GM08714 (cell line): ENCODE results near the gene ZNF205.
A peak's percentile ranks its signal among the peaks of the same experiment; 100 is the strongest.
"Not testable (repeated sequence)": the region's sequence is repeated elsewhere in the genome, so short reads cannot be mapped to it uniquely, and the experiment has no call there.

Experiments used
- H3K4me3 ChIP-seq: fragments of 200-500 bp; sonication (Bioruptor generic); 2 replicates; pipeline ENCODE4 v1.5.1; 2014; ENCODE audit warnings: mild to moderate bottlenecking, low read length, inconsistent platforms
- ZNF274 ChIP-seq: IDR thresholded peaks from 2 replicates; pipeline ENCODE4 v1.6.1; 2012; ENCODE audit warnings: mild to moderate bottlenecking, low read depth, low read length

The ZNF205 gene

DNA sequence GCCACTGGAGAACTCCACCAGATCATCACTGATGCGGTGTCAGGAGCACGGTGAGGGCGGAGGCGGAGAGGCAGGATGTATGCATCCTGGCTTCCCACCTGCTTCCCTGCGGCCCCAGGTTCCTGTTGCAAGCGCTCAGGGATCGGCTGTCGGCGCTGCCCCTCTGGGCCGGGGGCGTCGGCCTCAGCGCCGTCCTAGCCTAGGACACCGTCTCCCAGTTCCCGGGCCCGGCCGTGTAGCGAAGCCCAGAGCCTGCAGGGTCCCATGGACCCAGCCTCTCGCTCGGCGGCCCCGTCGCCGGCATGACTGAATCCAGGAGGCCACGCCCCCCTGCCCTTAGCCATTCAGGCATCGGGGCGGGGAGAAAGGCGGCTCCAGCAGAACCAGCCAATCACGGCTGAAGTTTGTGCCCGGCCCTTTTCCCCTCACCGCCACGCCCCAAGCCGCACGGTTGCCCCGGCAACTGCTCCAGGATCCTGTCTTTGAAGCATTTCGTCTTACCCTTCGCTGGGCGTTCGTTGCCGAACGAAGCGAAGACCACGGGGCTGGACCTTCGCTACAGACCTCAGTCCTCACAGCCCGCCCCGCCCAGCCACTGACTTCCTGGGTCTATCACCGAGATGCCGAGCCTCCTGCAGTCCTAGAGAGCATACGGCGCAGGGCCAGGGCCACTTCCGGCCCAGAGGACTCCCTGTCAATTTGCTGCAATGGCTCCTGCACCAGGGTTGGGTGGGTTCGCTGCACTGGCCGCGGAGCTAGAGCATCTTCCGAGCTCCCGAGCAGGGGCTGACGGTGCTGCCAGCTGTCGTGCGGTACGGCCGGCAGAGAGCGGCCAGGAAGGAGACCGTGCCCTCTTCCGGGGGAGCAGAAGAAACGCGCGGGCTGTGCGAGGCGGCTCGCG lies 11.8 kb downstream of the ZNF205 start:
- TF ChIP-seq ZNF274, result no peak
- H3K4me3 ChIP-seq, result peak overlapping the region; percentile 71; the same call in 1 of the 2 replicates

DNA sequence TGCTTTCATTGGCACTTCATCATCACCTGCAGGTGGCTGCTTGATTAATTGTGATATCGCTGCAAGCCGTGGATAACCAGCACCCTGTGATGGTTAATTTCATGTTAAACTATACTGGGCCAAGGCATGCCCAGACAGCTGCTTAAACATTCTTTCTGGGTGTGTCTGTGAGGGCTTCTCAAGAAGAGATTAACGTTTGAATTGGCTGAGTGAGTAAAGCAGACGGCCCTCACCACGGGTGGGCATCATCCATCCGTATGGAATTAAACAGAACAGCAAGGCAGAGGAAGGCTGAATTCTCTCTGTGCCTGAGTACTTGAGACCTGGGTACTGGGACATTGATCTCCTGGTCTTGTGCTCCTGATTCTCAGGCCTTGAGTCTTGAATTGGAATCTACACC lies 15.4 kb downstream of the ZNF205 start:
- TF ChIP-seq ZNF274, result no peak

DNA sequence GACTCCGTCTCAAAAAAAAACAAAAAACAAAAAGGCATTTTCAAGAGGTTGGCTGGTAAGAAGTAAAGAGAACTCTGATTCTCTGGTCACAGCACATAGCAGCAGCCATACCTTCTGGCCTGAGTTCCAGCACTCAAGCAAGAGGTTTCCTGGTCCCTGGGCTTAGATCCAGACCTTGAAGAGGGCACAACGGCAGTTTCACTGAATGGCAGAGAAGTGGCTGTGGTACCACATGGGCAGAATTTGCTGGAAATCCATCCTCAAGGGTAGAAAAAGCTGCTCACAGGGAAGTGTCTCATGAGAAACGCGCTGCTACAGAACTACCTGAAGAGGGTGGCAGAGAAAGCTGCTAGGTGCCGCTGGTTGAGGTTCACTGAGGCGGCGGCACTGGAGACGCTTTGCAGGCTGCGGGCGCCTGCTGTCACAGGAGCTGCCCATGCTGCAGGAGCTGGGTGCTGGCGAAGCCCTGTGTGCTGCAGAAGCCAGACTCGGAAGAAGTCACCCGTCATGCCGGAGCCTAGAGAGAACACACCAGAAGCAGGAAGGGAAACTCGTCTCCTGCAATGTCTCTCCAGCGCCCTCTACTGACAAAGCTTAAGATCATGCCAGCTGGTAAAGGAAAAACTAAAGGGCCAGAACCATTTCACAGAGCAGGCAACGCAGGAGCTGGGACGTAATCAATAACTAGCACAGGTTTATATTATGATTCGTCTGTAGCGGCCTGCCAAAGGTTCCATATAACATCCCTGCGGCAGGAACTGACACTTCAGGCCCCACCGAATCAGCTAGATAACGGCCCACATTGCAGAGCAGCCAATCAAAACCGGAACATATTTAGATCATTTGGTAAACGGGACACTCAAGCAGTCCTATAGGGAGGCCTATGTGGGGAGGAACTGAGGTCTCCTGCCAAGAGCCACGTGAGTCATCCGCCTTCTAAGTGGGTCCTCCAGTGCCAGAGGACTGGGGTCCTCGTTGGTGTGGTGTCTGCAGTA lies 17.0 kb downstream of the ZNF205 start:
- peak overlapping the region; percentile 57; the same call in 1 of the 2 replicates for H3K4me3 ChIP-seq
- no peak for TF ChIP-seq ZNF274

More for the DNA sequence above, 15.4 kb downstream of the ZNF205 start:
- no peak overlapping the region for H3K4me3 ChIP-seq

DNA sequence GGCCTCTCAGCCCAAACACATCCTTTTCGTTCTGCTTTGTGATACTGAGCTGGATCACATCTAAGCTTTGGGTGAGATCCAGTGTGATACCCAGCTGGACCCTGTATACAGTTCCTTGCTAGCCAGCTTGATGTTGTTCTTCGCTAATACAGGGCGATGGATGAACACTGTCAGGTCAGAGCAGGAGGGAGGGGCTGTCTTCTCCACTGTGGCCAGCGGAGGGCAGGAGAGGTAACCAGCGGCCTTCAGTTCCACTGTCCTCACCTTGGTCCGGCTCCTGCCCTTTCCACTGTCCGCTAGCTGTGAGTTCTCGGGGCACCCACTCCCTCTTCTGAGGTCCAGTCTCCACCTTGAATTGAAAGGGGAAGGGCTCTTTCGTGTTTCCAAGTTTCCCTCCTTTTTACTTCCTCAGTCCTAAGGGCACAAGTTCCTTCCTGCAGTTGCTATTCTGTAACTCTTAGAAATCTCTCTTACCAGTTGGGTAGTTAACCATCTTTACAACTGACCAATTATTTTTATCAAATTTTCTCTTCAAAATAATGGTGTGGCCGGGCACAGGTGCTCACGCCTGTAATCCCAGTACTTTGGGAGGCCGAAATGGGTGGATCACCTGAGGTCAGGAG lies 19.5 kb downstream of the ZNF205 start:
- no peak for TF ChIP-seq ZNF274
- no peak overlapping the region for H3K4me3 ChIP-seq

DNA sequence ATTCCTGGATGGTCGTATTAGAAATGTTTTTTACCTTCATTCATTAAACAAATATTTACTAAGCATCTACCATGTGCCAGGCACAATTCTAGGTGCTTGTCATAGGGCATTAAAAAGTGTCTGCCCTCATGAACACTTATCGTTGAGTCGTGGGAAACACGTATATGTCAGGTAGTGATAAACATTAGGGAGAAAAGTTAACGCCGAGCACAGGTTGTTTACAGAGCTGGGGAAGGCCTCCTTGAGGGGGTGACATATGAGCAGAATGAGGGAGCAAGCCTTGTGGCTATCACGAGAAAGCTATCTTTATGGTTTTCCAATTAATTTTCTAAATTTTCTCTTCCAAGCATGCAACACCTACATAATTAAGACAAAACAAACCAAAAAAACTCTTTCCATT lies 21.5 kb downstream of the ZNF205 start:
- TF ChIP-seq ZNF274, result no peak
- H3K4me3 ChIP-seq, result peak overlapping the region; percentile 86

DNA sequence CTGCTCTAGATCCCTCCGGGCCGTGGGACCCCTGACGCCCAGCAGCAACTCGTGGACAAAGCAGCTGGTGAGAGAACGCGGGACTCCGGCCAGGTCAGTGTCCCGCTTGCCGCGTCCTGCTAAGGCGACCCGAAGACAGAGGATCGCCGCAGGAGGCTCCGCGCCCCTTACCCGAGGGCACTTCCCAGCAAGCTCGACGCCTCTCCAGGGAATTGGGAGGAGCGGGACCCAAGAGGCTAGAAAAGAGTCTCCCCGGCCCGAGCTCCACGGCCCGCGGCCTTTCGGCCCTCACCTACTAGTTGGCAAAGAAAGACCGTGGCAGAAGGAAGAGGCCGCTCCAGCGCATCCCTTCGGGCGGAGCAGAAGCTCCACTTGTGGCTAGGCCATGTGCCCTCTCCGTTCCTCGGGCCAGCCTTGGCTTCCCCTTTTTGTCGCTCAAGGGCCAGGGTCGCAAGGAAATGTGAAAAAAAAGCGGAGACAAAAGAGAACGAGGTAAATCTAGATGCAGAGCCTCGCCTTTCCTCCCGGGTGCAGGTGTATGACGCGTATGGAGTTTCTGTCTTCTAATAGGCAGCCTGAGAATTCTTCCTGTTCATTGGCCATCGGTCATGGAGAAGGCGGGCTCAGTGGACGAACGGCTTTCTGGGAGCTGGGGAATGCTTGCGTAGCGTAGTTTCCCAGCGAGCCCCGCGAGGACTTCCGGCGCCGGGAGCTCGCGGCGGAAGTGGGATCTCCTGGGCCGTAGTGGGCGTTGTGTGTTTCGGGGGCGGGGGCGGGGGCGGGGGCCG lies 22.1 kb downstream of the ZNF205 start, which contains the start of gene ZNF213:
TSS of gene ZNF213 (plus strand) at position 692 of the 788 bp plus-strand sequence. CDS start 2,252 bp downstream, outside the sequence.
- H3K4me3 ChIP-seq, result peak within 1 kb of the TSS; percentile 98
- no peak for TF ChIP-seq ZNF274

DNA sequence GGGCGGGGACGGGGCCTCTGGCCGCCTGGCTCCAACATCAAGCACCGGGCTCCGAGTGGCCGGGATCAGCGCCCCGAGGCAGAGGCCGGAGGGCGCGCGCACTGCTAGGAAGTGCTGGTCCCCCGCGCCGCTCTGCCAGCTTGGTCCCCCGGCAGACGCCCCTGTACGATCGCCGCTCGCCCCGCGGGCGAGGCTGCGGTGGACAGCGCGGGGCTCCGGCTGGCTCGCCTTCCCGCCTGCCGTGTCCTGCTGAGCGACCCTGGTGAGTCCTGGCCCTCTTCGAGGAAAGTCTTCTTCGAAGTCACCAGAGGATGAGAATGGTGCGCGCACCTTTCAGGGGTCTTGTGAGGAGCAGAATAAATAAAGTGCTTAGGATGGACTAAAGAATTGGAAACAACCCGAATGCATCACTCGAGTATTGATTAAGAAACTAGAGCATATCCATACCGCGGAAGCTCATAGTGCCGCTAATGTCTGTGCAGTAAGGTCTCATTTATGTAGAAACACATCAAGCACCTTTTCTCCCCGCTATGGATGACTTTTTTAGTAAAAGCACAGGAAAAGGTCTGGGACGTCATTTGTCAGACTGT lies 22.8 kb downstream of the ZNF205 start:
- peak overlapping the region; percentile 98 for H3K4me3 ChIP-seq
- no peak for TF ChIP-seq ZNF274

DNA sequence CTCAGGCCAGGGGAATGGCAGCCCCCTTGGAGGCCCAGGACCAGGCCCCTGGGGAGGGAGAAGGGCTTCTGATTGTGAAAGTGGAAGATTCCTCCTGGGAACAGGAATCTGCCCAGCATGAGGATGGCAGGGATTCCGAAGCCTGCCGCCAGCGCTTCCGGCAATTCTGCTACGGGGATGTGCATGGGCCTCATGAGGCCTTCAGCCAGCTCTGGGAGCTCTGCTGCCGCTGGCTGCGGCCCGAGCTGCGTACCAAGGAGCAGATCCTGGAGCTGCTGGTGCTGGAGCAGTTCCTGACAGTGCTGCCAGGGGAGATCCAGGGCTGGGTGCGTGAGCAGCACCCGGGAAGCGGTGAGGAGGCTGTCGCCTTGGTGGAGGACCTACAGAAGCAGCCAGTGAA lies 24.9 kb downstream of the ZNF205 start:
- no peak overlapping the region for H3K4me3 ChIP-seq
- TF ChIP-seq ZNF274, result no peak

DNA sequence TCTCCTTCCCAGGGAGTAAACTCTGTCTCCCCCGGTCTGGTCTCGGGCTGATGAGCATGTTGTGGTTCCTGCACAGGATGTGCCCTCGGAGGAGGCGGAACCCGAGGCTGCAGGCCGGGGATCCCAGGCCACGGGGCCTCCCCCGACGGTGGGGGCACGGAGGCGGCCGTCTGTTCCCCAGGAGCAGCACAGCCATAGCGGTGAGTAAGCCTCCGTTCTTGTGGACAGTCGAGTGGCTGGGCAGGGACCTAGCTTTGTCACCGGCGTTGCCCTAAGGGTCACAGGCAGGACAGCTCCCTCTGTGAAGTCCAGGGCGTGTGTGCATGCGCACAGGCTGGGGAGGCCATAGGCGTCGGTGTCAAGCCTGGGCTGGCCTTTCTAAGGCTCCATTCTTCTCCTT lies 26.0 kb downstream of the ZNF205 start:
- no peak for TF ChIP-seq ZNF274
- H3K4me3 ChIP-seq, result no peak overlapping the region

DNA sequence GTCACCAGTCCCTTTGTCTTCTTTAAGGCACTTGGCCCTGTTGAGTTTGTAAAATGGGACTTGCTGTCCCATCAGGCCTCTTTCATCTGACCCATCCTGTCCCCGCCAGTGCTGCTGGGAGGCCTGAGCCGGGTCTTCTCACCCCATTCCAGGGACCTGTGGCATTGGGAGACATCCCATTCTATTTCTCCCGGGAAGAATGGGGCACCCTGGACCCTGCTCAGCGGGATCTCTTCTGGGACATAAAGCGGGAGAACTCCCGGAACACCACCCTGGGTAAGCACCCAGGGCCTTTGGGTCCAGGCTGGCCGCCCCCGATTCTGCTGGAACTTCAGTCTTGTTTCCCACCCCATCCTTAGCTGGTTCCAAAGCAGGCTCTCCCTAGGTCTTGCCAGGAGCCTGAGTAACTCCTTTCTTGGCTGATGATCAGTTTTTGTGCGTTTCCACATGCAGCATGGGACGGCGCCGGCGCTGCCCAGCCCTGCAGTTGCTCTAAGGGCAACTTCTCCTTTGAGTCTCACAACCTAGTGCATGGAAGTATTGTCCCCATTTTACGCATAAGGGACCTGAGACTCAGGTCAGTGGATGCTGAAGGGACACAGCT lies 26.5 kb downstream of the ZNF205 start:
- H3K4me3 ChIP-seq, result no peak overlapping the region
- no peak for TF ChIP-seq ZNF274

DNA sequence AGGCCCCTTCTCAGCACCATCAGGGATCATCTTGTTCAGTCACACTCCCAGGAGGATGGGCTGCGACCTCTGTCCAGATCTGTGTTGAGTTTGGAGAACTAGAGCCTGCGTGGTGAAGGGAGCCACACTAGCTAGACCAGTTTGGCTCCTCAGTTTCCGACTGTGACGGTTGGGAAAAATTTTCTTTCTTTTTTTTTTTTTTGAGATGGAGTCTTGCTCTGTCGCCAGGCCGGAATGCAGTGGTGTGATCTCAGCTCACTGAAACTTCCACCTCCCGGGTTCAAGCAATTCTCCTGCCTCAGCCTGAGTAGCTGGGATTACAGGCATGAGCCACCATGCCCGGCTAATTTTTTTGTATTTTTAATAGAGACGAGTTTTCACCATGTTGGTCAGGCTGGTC lies 27.2 kb downstream of the ZNF205 start:
- H3K4me3 ChIP-seq, result not testable (repeated sequence)

DNA sequence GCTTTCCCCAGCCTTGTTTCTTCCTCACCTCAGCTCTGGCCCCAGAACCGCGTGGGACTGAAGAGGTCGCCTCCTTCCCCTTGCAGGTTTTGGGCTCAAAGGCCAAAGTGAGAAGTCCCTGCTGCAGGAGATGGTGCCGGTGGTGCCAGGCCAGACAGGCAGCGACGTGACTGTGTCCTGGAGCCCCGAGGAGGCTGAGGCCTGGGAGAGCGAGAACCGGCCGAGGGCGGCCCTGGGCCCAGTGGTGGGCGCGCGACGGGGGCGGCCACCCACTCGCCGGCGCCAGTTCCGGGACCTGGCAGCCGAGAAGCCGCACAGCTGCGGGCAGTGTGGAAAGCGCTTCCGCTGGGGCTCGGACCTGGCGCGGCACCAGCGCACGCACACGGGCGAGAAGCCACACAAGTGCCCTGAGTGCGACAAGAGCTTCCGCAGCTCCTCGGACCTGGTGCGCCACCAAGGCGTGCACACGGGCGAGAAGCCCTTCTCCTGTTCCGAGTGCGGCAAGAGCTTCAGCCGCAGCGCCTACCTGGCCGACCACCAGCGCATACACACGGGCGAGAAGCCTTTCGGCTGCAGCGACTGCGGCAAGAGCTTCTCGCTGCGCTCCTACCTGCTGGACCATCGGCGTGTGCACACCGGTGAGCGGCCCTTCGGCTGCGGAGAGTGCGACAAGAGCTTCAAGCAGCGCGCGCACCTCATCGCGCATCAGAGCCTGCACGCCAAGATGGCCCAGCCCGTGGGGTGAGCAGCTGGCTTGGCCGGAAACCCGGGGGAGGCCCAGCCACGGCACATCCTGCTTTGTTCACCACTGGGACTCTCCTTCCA lies 28.4 kb downstream of the ZNF205 start:
- TF ChIP-seq ZNF274, result no peak
- H3K4me3 ChIP-seq, result no peak overlapping the region
